HG03469 (cell line): ENCODE data around the gene TSPY1.
"Not testable (repeated sequence)": the region's sequence is repeated elsewhere in the genome, so short reads cannot be mapped to it uniquely, and the experiment has no call there.

ENCODE experiments used
- ATAC-seq: cut with Tn5 transposase; IDR thresholded peaks from one replicate; pipeline ENCODE4 v1.9.1; 2021; ENCODE audit warnings: mild to moderate bottlenecking, moderate library complexity, moderate number of reproducible peaks; ENCODE audit not compliant: unreplicated experiment

Gene TSPY1, protein sequence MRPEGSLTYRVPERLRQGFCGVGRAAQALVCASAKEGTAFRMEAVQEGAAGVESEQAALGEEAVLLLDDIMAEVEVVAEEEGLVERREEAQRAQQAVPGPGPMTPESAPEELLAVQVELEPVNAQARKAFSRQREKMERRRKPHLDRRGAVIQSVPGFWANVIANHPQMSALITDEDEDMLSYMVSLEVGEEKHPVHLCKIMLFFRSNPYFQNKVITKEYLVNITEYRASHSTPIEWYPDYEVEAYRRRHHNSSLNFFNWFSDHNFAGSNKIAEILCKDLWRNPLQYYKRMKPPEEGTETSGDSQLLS

DNA sequence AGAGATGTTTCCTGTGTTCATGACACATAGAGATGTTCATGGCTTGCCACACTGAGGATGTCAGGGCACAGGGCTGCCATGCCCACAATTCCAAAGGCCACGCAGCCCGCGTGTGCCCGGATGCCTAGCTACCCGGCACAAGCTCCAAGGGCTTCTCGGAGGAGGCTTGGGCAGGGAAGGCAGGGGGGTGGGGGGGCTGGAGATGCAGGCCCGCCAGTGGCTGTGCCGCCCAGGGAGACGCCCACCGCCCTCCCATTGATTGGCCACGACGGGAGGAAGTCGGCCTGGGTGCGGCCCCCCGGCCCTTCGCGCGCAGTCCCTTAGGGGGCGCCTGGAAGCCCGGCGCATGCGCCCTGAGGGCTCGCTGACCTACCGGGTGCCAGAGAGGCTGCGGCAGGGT, at the start of gene TSPY1:
TSPY1 (plus strand) TSS at position 301 of the 400 bp plus-strand sequence; CDS start at position 347, 46 bp downstream.
- not testable (repeated sequence) for ATAC-seq

DNA sequence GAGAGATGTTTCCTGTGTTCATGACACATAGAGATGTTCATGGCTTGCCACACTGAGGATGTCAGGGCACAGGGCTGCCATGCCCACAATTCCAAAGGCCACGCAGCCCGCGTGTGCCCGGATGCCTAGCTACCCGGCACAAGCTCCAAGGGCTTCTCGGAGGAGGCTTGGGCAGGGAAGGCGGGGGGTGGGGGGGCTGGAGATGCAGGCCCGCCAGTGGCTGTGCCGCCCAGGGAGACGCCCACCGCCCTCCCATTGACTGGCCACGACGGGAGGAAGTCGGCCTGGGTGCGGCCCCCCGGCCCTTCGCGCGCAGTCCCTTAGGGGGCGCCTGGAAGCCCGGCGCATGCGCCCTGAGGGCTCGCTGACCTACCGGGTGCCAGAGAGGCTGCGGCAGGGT, 20.2 kb downstream of the TSPY1 start, which contains the start of gene TSPY9:
TSPY9 (plus strand) TSS at position 301 of the 400 bp plus-strand sequence; CDS start at position 347, 46 bp downstream.
- ATAC-seq, result not testable (repeated sequence)

DNA sequence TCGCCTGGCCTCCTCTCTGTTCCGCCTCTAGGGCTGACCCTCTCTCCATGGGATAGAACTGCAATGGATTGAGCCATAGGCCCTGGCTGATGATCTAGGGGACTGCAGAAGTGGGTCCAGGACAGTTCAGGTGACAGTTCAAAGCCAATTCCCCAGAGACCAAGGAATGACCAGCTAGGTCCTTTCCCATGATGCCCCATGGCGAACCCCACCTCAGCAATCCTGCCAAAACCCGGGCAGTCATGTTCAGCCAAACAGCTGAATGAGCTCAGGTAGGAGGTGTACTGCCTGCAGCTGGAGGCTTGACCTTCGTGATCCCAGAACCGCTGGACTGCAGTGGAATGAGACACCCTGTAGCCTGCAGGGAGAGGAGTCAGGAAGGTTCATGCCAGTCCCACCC, 37.6 kb downstream of the TSPY1 start:
- not testable (repeated sequence) for ATAC-seq

DNA sequence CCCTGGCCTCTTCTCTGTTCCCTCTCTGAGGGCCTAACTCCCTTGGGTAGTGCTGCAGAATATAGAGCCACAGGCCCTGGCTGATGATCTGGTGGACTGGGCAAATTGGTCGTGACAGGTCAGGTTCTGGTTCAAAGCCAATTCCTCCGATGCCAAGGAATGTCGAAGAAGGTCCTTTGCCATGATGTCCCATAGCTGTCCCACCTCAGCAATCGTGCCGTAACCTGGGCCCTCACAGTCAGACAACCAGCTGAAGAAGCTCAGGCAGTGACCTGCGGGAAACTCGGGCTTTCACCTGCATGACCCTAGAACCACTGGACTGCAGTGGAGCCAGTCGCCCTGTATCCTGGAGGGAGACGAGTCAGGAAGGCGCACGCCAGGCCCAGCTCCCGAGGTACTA, 49.5 kb downstream of the TSPY1 start:
- not testable (repeated sequence) for ATAC-seq
